HG02885 (cell line): ENCODE measurements around the gene CCDC57.

Source experiments
- ATAC-seq: cut with Tn5 transposase; IDR thresholded peaks from one replicate; pipeline ENCODE4 v1.9.1; 2021; ENCODE audit warnings: mild to moderate bottlenecking; ENCODE audit not compliant: unreplicated experiment, poor library complexity

The CCDC57 gene

GRCh38 chr17:82246365-82247181 lies 33.9 kb upstream of the CCDC57 start:
- ATAC-seq = no peak

GRCh38 chr17:82246040-82246364 lies 33.4 kb upstream of the CCDC57 start:
- ATAC-seq = no peak

- no peak for ATAC-seq
Observed at GRCh38 chr17:82245134-82246039, 32.7 kb upstream of the CCDC57 start.

GRCh38 chr17:82244413-82245133 lies 31.9 kb upstream of the CCDC57 start:
- no peak for ATAC-seq

GRCh38 chr17:82243648-82244412 lies 31.2 kb upstream of the CCDC57 start:
- ATAC-seq = no peak

- no peak for ATAC-seq
Observed at GRCh38 chr17:82242977-82243647, 30.5 kb upstream of the CCDC57 start.

GRCh38 chr17:82242698-82242976 lies 30.0 kb upstream of the CCDC57 start:
- ATAC-seq = no peak

GRCh38 chr17:82241926-82242697 lies 29.5 kb upstream of the CCDC57 start:
- ATAC-seq = no peak

GRCh38 chr17:82241183-82241925 lies 28.7 kb upstream of the CCDC57 start:
- no peak for ATAC-seq

GRCh38 chr17:82240506-82241182 lies 28.0 kb upstream of the CCDC57 start:
- no peak for ATAC-seq

- no peak for ATAC-seq
Observed at GRCh38 chr17:82239926-82240505, 27.4 kb upstream of the CCDC57 start.

- ATAC-seq = no peak
Observed at GRCh38 chr17:82239401-82239925, 26.8 kb upstream of the CCDC57 start.

- ATAC-seq = no peak
Observed at GRCh38 chr17:82238472-82239201, 26.0 kb upstream of the CCDC57 start.

GRCh38 chr17:82237746-82238471 lies 25.3 kb upstream of the CCDC57 start:
- no peak for ATAC-seq

GRCh38 chr17:82237083-82237745 lies 24.6 kb upstream of the CCDC57 start:
- no peak for ATAC-seq
